Kidney (tissue), 14 donors: ENCODE results near the gene FAM76B. TPM values are rescaled to one million over a fixed set of nuclear protein-coding genes. Genes with fewer than 3 reads are reported as not detected.

Experiments
- DNase-seq, 5 donors: peaks; one replicate each; pipeline ENCODE4 v3.0.0-alpha.2; 2013 to 2020
- FAIRE-seq: peaks from 2 replicates; lab custom pipeline; 2012; peaks lifted over from hg19 to GRCh38; lab: Jason Lieb, UNC
- H3K27ac ChIP-seq, 2 donors: one replicate each; pipeline ENCODE4 v1.7.0; 2013; ENCODE audit warnings: low read depth in 2 of 2, low read length in 2 of 2, inconsistent platforms in 1 of 2
- H3K27me3 ChIP-seq: one replicate; pipeline ENCODE4 v1.7.1; 2013; ENCODE audit warnings: low read length, inconsistent platforms; ENCODE audit not compliant: control insufficient read depth, insufficient read depth
- H3K36me3 ChIP-seq, 3 donors: one replicate each; pipeline versions ENCODE4 v1.7.0 to v1.7.1; 2013; ENCODE audit warnings: low read length in 3 of 3, control low read depth in 1 of 3, inconsistent platforms in 1 of 3; ENCODE audit not compliant: insufficient read depth in 3 of 3, control insufficient read depth in 2 of 3
- H3K4me1 ChIP-seq, 3 donors: one replicate each; pipeline versions ENCODE4 v1.7.0 to v1.7.1; 2013; ENCODE audit warnings: low read length in 3 of 3, inconsistent platforms in 1 of 3, low read depth in 1 of 3; ENCODE audit not compliant: control insufficient read depth in 2 of 3, insufficient read depth in 2 of 3
- H3K4me3 ChIP-seq, 3 donors: one replicate each; pipeline versions ENCODE4 v1.7.0 to v1.8.1; 2013; ENCODE audit warnings: low read length in 3 of 3, control low read depth in 1 of 3, inconsistent platforms in 1 of 3
- H3K9ac ChIP-seq, 3 donors: one replicate each; pipeline versions ENCODE4 v1.7.0 to v1.7.1; 2013; ENCODE audit warnings: low read length in 3 of 3, control low read depth in 1 of 3, inconsistent platforms in 1 of 3
- H3K9me3 ChIP-seq, 3 donors: one replicate each; pipeline versions ENCODE4 v1.7.0 to v1.7.1; 2013; ENCODE audit warnings: low read length in 3 of 3, control low read depth in 1 of 3, inconsistent platforms in 1 of 3; ENCODE audit not compliant: control insufficient read depth in 2 of 3, insufficient read depth in 1 of 3
- CTCF ChIP-seq: IDR thresholded peaks from 3 replicates; pipeline ENCODE4 v1.5.1; 2012; ENCODE audit warnings: mild to moderate bottlenecking, moderate library complexity, borderline replicate concordance; ENCODE audit not compliant: insufficient read depth; ENCODE audit errors: extremely low read depth
- intact Hi-C: fragments of 100-400 bp; cut with DNase I; formaldehyde crosslinking; loops from one replicate; pipeline ENCODE4 v1.11.1; 2022
- polyA plus RNA-seq: library from polyadenylated mRNA; stranded (reverse); fragments of 350-450 nt; fragmentation: Illumina TruSeq; extraction: RNeasy Lipid Tissue Mini Kit (QIAGEN cat#74804); gene quantifications from one replicate; pipeline ENCODE4 v1.2.3, GENCODE V29; 2014; ENCODE audit warnings: low read depth, low replicate concordance; ENCODE audit not compliant: insufficient read depth
- total RNA-seq: library from RNA; stranded (reverse); fragmentation: NEBNext Ultra II Directional; extraction: Animal tissue kit (Norgen Biotek cat#: 25700); gene quantifications from one replicate; pipeline ENCODE4 v1.2.1, GENCODE V29; 2021
- donor health status: control.
- donor health status: control.
- donor health status: control.
- donor health status: control.
- donor health status: control.
- donor health status: DM: yes; HTN: yes; CAD: no.
- donor health status: Normal renal cell carcinoma (clear cell type).

The FAM76B gene
- total and polyA plus RNA-seq, 2 donors from 2014 or later, result 3.9 to 26.5 TPM

GRCh38 chr11:95739108-95739938, 50.3 kb downstream of the FAM76B start:
- Histone ChIP-seq H3K27me3 (no peaks in the 10 kb centered on the region), H3K9me3 (no peaks in the 10 kb centered on the region), H3K27ac (no peak overlapping the region), H3K36me3 (no peaks in the 10 kb centered on the region), H3K4me1 (no peaks in the 10 kb centered on the region), H3K9ac (no peak overlapping the region), H3K4me3 (no peak overlapping the region)
- no peak for FAIRE-seq
- intact Hi-C loops, result no loop called here
- no peak for TF ChIP-seq CTCF
- no peak for DNase-seq

DNA sequence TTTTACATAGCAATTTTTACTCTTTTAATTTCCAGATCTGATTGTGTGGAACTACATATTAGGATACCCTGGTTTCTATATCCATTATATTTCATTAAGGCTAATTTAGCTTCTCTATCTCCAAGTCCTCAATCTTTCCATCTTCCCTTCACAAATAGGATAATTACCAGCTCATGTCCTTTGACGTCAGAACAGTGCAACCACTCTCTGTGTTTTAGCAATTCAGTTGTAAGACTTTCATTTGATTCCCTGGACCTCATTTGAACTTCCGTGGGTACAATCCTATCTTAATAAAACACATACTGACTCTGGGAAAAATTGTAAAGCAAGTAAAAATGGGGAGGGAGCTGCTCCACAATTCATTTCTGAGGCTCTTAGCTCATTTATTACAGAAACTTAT, 52.8 kb downstream of the FAM76B start:
- Histone ChIP-seq H3K4me1 (no peaks in the 10 kb centered on the region), H3K4me3 (no peak overlapping the region), H3K36me3 (no peaks in the 10 kb centered on the region), H3K9ac (no peak overlapping the region), H3K27me3 (no peaks in the 10 kb centered on the region), H3K27ac (no peak overlapping the region), H3K9me3 (no peaks in the 10 kb centered on the region)
- TF ChIP-seq CTCF, result no peak
- intact Hi-C loops, result no loop called here
- DNase-seq, result no peak
- FAIRE-seq, result no peak

GRCh38 chr11:95736355-95736754, 53.2 kb downstream of the FAM76B start:
- no peak for TF ChIP-seq CTCF
- Histone ChIP-seq H3K36me3 (no peaks in the 10 kb centered on the region), H3K9ac (no peak overlapping the region), H3K4me3 (no peak overlapping the region), H3K27me3 (no peaks in the 10 kb centered on the region), H3K4me1 (no peaks in the 10 kb centered on the region), H3K9me3 (no peaks in the 10 kb centered on the region), H3K27ac (no peak overlapping the region)
- DNase-seq (peak in 1 of 5 donors; percentile 19), FAIRE-seq (no peak)
- intact Hi-C loops, result no loop called here
